ENCODE data around the gene ASCL5. TPM values are rescaled to one million over a fixed set of nuclear protein-coding genes. Genes with fewer than 3 reads are reported as not detected.

The ASCL5 gene
- total and polyA plus RNA-seq, 2 of the 13 experiments (the other 11 are each of a cell fraction or from before 2014, with no cell fraction given) = not detected

GRCh38 chr1:201170533-201171062, 43.6 kb upstream of the ASCL5 start (continued):
- TF ChIP-seq, protein P1, sequence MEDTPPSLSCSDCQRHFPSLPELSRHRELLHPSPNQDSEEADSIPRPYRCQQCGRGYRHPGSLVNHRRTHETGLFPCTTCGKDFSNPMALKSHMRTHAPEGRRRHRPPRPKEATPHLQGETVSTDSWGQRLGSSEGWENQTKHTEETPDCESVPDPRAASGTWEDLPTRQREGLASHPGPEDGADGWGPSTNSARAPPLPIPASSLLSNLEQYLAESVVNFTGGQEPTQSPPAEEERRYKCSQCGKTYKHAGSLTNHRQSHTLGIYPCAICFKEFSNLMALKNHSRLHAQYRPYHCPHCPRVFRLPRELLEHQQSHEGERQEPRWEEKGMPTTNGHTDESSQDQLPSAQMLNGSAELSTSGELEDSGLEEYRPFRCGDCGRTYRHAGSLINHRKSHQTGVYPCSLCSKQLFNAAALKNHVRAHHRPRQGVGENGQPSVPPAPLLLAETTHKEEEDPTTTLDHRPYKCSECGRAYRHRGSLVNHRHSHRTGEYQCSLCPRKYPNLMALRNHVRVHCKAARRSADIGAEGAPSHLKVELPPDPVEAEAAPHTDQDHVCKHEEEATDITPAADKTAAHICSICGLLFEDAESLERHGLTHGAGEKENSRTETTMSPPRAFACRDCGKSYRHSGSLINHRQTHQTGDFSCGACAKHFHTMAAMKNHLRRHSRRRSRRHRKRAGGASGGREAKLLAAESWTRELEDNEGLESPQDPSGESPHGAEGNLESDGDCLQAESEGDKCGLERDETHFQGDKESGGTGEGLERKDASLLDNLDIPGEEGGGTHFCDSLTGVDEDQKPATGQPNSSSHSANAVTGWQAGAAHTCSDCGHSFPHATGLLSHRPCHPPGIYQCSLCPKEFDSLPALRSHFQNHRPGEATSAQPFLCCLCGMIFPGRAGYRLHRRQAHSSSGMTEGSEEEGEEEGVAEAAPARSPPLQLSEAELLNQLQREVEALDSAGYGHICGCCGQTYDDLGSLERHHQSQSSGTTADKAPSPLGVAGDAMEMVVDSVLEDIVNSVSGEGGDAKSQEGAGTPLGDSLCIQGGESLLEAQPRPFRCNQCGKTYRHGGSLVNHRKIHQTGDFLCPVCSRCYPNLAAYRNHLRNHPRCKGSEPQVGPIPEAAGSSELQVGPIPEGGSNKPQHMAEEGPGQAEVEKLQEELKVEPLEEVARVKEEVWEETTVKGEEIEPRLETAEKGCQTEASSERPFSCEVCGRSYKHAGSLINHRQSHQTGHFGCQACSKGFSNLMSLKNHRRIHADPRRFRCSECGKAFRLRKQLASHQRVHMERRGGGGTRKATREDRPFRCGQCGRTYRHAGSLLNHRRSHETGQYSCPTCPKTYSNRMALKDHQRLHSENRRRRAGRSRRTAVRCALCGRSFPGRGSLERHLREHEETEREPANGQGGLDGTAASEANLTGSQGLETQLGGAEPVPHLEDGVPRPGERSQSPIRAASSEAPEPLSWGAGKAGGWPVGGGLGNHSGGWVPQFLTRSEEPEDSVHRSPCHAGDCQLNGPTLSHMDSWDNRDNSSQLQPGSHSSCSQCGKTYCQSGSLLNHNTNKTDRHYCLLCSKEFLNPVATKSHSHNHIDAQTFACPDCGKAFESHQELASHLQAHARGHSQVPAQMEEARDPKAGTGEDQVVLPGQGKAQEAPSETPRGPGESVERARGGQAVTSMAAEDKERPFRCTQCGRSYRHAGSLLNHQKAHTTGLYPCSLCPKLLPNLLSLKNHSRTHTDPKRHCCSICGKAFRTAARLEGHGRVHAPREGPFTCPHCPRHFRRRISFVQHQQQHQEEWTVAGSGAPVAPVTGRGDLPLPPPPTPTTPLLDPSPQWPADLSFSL (CRISPR knock-in tag; IDR thresholded peaks at IDR 0.05) = no peak
- TF ChIP-seq ELK4 (CRISPR knock-in tag; IDR thresholded peaks at IDR 0.05; ENCODE audit: borderline replicate concordance) = no peak
- peak; percentile 84 for TF ChIP-seq SP5 (CRISPR knock-in tag; IDR thresholded peaks at IDR 0.05; ENCODE audit: borderline replicate concordance, low read depth)
- peak; percentile 73 for TF ChIP-seq ZNF331 (CRISPR knock-in tag; IDR thresholded peaks at IDR 0.05)
- TF ChIP-seq MAX (IDR thresholded peaks at IDR 0.05) = peak; percentile 69
- peak; percentile 87; the same call in 1 of the 2 replicates for TF ChIP-seq ZNF503 (CRISPR knock-in tag; IDR thresholded peaks at IDR 0.05)
- TF ChIP-seq HDAC1 (CRISPR knock-in tag; IDR thresholded peaks at IDR 0.05) = peak; percentile 82
- TF ChIP-seq, protein P2, sequence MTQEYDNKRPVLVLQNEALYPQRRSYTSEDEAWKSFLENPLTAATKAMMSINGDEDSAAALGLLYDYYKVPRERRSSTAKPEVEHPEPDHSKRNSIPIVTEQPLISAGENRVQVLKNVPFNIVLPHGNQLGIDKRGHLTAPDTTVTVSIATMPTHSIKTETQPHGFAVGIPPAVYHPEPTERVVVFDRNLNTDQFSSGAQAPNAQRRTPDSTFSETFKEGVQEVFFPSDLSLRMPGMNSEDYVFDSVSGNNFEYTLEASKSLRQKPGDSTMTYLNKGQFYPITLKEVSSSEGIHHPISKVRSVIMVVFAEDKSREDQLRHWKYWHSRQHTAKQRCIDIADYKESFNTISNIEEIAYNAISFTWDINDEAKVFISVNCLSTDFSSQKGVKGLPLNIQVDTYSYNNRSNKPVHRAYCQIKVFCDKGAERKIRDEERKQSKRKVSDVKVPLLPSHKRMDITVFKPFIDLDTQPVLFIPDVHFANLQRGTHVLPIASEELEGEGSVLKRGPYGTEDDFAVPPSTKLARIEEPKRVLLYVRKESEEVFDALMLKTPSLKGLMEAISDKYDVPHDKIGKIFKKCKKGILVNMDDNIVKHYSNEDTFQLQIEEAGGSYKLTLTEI (CRISPR knock-in tag; conservative IDR thresholded peaks at IDR 0.05) = no peak
- no peak for TF ChIP-seq ZNF674 (CRISPR knock-in tag; IDR thresholded peaks at IDR 0.05; ENCODE audit: low read depth)
- peak; percentile 81 for TF ChIP-seq REPIN1 (CRISPR knock-in tag; IDR thresholded peaks at IDR 0.05; ENCODE audit: borderline replicate concordance, low read depth)
- TF ChIP-seq ASH2L (IDR thresholded peaks at IDR 0.05; ENCODE audit: insufficient read length, low read depth, low read length) = no peak
- TF ChIP-seq ZSCAN25 (CRISPR knock-in tag; IDR thresholded peaks at IDR 0.05) = peak; percentile 25; the same call in 1 of the 2 replicates
- TF ChIP-seq ZNF337 (CRISPR knock-in tag; IDR thresholded peaks at IDR 0.05; ENCODE audit: borderline replicate concordance, low read depth) = peak; percentile 4; the same call in 1 of the 2 replicates
- no peak for TF ChIP-seq KLF13 (CRISPR knock-in tag; IDR thresholded peaks at IDR 0.05)
- peak; percentile 99 for TF ChIP-seq MEF2D (CRISPR knock-in tag; IDR thresholded peaks at IDR 0.05)
- TF ChIP-seq RBM39 (IDR thresholded peaks at IDR 0.05; ENCODE audit: low read depth, low read length, poor library complexity, severe bottlenecking) = no peak
- no peak for TF ChIP-seq PCBP2 (optimal IDR thresholded peaks at IDR 0.05; ENCODE audit: low read depth, low read length, poor library complexity, severe bottlenecking)
